ENCODE measurements around the gene SYT9. TPM values are rescaled to one million over a fixed set of nuclear protein-coding genes. Genes with fewer than 3 reads are reported as not detected.

Gene SYT9
- total and polyA plus RNA-seq, 2 of the 8 experiments (the other 6 are each of a cell fraction or from before 2014, with no cell fraction given): 1.5 to 2.9 TPM

GRCh38 chr11:7484131-7484530, 232.4 kb downstream of the SYT9 start (continued):
- TF ChIP-seq, protein P1, sequence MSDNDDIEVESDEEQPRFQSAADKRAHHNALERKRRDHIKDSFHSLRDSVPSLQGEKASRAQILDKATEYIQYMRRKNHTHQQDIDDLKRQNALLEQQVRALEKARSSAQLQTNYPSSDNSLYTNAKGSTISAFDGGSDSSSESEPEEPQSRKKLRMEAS (IDR thresholded peaks at IDR 0.05): no peak
- TF ChIP-seq USF2 (IDR thresholded peaks at IDR 0.05; ENCODE audit: low read length) (no peak), KDM4A (IDR thresholded peaks at IDR 0.05; ENCODE audit: low read depth, low read length, severe bottlenecking) (no peak), CTCF (IDR thresholded peaks at IDR 0.05; ENCODE audit: control extremely low read depth in 1 of 3, insufficient read depth in 1 of 3, low read depth in 1 of 3, low read length in 3 of 3) (no peak), ATF3 (IDR thresholded peaks at IDR 0.05; ENCODE audit: insufficient read depth, low read depth, low read length) (no peak)

Data from H1 (cell line).